GM18526 (cell line): ENCODE results near the gene PSMG4.

Experiments used
- POLR2A ChIP-seq: IDR thresholded peaks from 3 replicates; pipeline ENCODE4 v1.6.1; 2011; ENCODE audit not compliant: insufficient read length; ENCODE audit errors: extremely low read depth

Gene PSMG4

GRCh38 chr6:3297909-3298308, 39.2 kb downstream of the PSMG4 start:
- no peak for TF ChIP-seq POLR2A

GRCh38 chr6:3299221-3299620, 40.5 kb downstream of the PSMG4 start:
- no peak for TF ChIP-seq POLR2A

GRCh38 chr6:3301506-3301905, 42.8 kb downstream of the PSMG4 start:
- TF ChIP-seq POLR2A = no peak

GRCh38 chr6:3303795-3304411, 45.2 kb downstream of the PSMG4 start:
- TF ChIP-seq POLR2A = no peak

- TF ChIP-seq POLR2A = no peak
These were observed 45.9 kb downstream of the PSMG4 start for GRCh38 chr6:3304500-3305215.

- TF ChIP-seq POLR2A = no peak
These were observed 46.4 kb downstream of the PSMG4 start for GRCh38 chr6:3305216-3305565.

GRCh38 chr6:3305831-3306230, 47.1 kb downstream of the PSMG4 start:
- no peak for TF ChIP-seq POLR2A

GRCh38 chr6:3306848-3307247, 48.1 kb downstream of the PSMG4 start:
- TF ChIP-seq POLR2A = no peak

- no peak for TF ChIP-seq POLR2A
These were observed 48.7 kb downstream of the PSMG4 start for GRCh38 chr6:3307436-3307835.

- TF ChIP-seq POLR2A = no peak
These were observed 49.4 kb downstream of the PSMG4 start for GRCh38 chr6:3308106-3308505.

GRCh38 chr6:3309391-3310050, 50.8 kb downstream of the PSMG4 start:
- no peak for TF ChIP-seq POLR2A

- no peak for TF ChIP-seq POLR2A
These were observed 51.3 kb downstream of the PSMG4 start for GRCh38 chr6:3310051-3310448.

- TF ChIP-seq POLR2A = no peak
These were observed 52.0 kb downstream of the PSMG4 start for GRCh38 chr6:3310703-3311102.

GRCh38 chr6:3311826-3312225, 53.1 kb downstream of the PSMG4 start:
- no peak for TF ChIP-seq POLR2A

- TF ChIP-seq POLR2A = no peak
These were observed 54.0 kb downstream of the PSMG4 start for GRCh38 chr6:3312604-3313231.

GRCh38 chr6:3314176-3314575, 55.4 kb downstream of the PSMG4 start:
- no peak for TF ChIP-seq POLR2A
